HCT116 (cell line): ENCODE measurements around the gene SARM1. TPM values are rescaled to one million over a fixed set of nuclear protein-coding genes. Genes with fewer than 3 reads are reported as not detected.

Source experiments
- ATAC-seq: fragments of 200-7000 bp; cut with Tn5 transposase; 2 replicates; pipeline ENCODE4 v1.9.1; 2020; ENCODE audit warnings: mild to moderate bottlenecking, moderate library complexity
- BruUV-seq: library from RNA; stranded (reverse); fragments of 400-500 nt; replicated peaks from 2 replicates; lab custom pipeline; 2021; lab: Mats Ljungman, UMichigan
- CTCF ChIA-PET: fragments of 300-600 bp; sonication (Branson Sonifier 250); formaldehyde crosslinking; loops from one replicate; lab custom pipeline; 2021; ENCODE audit warnings: antibody characterized with exemption; lab: Charles Lee
- POLR2A ChIA-PET: fragments of 300-600, 350-600 bp; sonication (Branson Sonifier 250); formaldehyde crosslinking; loops from one replicate; lab custom pipeline; 2021; ENCODE audit warnings: antibody characterized with exemption; lab: Charles Lee
- RAD21 ChIA-PET, 2 experiments: fragments of 300-600 bp; sonication (Branson Sonifier 250); formaldehyde crosslinking; loops; one replicate each; lab custom pipeline; 2023; ENCODE audit warnings: low total read pairs in 2 of 2; ENCODE audit not compliant: uncharacterized antibody in 2 of 2, unreplicated experiment in 2 of 2, low non-redundant PET in 1 of 2; lab: Charles Lee
- DNase-seq: peaks from one replicate; pipeline ENCODE4 v3.0.0-alpha.2; 2010; ENCODE audit warnings: low read depth, low spot score
- H2AFZ ChIP-seq: fragments of 200-600 bp; shearing (Covaris generic), sonication (generic); 2 replicates; pipeline ENCODE4 v1.6.1; 2017; ENCODE audit warnings: low read depth, mixed run types, mixed read lengths, antibody characterized with exemption, low read length; ENCODE audit not compliant: poor library complexity, severe bottlenecking
- H3K27ac ChIP-seq: 2 replicates; pipeline ENCODE4 v1.5.1; 2012; ENCODE audit warnings: low read depth, low read length
- H3K27me3 ChIP-seq: fragments of 200-600 bp; sonication (generic); 2 replicates; pipeline ENCODE4 v1.6.1; 2016; ENCODE audit warnings: mixed run types, low read length, mixed read lengths; ENCODE audit not compliant: insufficient read depth
- H3K36me3 ChIP-seq, 2 experiments: fragments of 200-500 bp in 1 of 2; fragments of 200-600 bp in 1 of 2; sonication (Bioruptor generic) in 1 of 2; sonication (generic) in 1 of 2; 2 replicates each; pipeline versions ENCODE4 v1.5.1 to v1.6.1; 2014 to 2016; ENCODE audit warnings: low read length in 2 of 2, inconsistent platforms in 1 of 2, mixed read lengths in 1 of 2, mixed run types in 1 of 2; ENCODE audit not compliant: insufficient read depth in 2 of 2, control insufficient read depth in 1 of 2
- H3K4me1 ChIP-seq, 2 experiments: fragments of 200-600 bp in 1 of 2; sonication (generic) in 1 of 2; 2 replicates each; pipeline versions ENCODE4 v1.5.1 to v1.6.1; 2012 to 2017; ENCODE audit warnings: low read length in 2 of 2, inconsistent platforms in 1 of 2, mild to moderate bottlenecking in 1 of 2, mixed read lengths in 1 of 2, mixed run types in 1 of 2, moderate library complexity in 1 of 2; ENCODE audit not compliant: insufficient read depth in 2 of 2, control insufficient read depth in 1 of 2
- H3K4me2 ChIP-seq: fragments of 200-600 bp; sonication (generic); 2 replicates; pipeline ENCODE4 v1.6.1; 2017; ENCODE audit warnings: mixed run types, low read length, mixed read lengths
- H3K4me3 ChIP-seq, 2 experiments: fragments of 200-600 bp in 1 of 2; sonication (generic) in 1 of 2; replicated peaks in 1 of 2; 2 replicates each; pipeline ENCODE4 v1.5.1; 2011 to 2016; ENCODE audit warnings: low read length in 2 of 2, control low read depth in 1 of 2, low read depth in 1 of 2, mild to moderate bottlenecking in 1 of 2, mixed read lengths in 1 of 2, mixed run types in 1 of 2
- H3K79me2 ChIP-seq: fragments of 200-600 bp; sonication (generic); 2 replicates; pipeline ENCODE4 v1.6.1; 2017; ENCODE audit warnings: mild to moderate bottlenecking, mixed run types, low read length, moderate library complexity, mixed read lengths; ENCODE audit not compliant: insufficient read depth
- H3K9ac ChIP-seq: fragments of 200-600 bp; sonication (generic); 2 replicates; pipeline ENCODE4 v1.6.1; 2016; ENCODE audit warnings: low read length, mixed read lengths
- H3K9me2 ChIP-seq: fragments of 200-600 bp; sonication (generic), shearing (Covaris generic); 2 replicates; pipeline ENCODE4 v1.6.1; 2017; ENCODE audit warnings: mixed run types, mild to moderate bottlenecking, moderate library complexity; ENCODE audit not compliant: insufficient read depth
- H3K9me3 ChIP-seq, 2 experiments: fragments of 200-500 bp in 1 of 2; fragments of 200-600 bp in 1 of 2; sonication (Bioruptor generic) in 1 of 2; sonication (generic) in 1 of 2; 2 replicates each; pipeline ENCODE4 v1.6.1; 2014 to 2017; ENCODE audit warnings: low read length in 2 of 2, mixed read lengths in 2 of 2, inconsistent platforms in 1 of 2, low read depth in 1 of 2, mild to moderate bottlenecking in 1 of 2, mixed run types in 1 of 2, moderate library complexity in 1 of 2; ENCODE audit not compliant: control insufficient read depth in 1 of 2, insufficient read depth in 1 of 2
- H4K20me1 ChIP-seq: fragments of 200-600 bp; sonication (generic), shearing (Covaris generic); 2 replicates; pipeline ENCODE4 v1.6.1; 2017; ENCODE audit warnings: mixed run types, mild to moderate bottlenecking, moderate library complexity; ENCODE audit not compliant: insufficient read depth
- ATF3 ChIP-seq: IDR thresholded peaks from 2 replicates; pipeline ENCODE4 v1.6.1; 2012
- CBX3 ChIP-seq: IDR thresholded peaks from 2 replicates; pipeline ENCODE4 v1.6.1; 2012; ENCODE audit warnings: low read depth
- CEBPB ChIP-seq: IDR thresholded peaks from 2 replicates; pipeline ENCODE4 v1.6.1; 2012; ENCODE audit warnings: low read depth
- CTCF ChIP-seq, 3 experiments: fragments of 200-600 bp in 1 of 3; sonication (generic) in 1 of 3; IDR thresholded peaks in 2 of 3; conservative IDR thresholded peaks in 1 of 3; 2 replicates each; pipeline ENCODE4 v1.5.1; 2012 to 2017; ENCODE audit warnings: low read depth in 2 of 3, low read length in 2 of 3, antibody characterized with exemption in 1 of 3, borderline replicate concordance in 1 of 3, control low read depth in 1 of 3, mild to moderate bottlenecking in 1 of 3, mixed read lengths in 1 of 3, mixed run types in 1 of 3, moderate library complexity in 1 of 3; ENCODE audit not compliant: insufficient read depth in 1 of 3
- EGR1 ChIP-seq: IDR thresholded peaks from 2 replicates; pipeline ENCODE4 v1.6.1; 2012; ENCODE audit warnings: low read depth
- ELF1 ChIP-seq: IDR thresholded peaks from 2 replicates; pipeline ENCODE4 v1.6.1; 2012; ENCODE audit warnings: low read depth, borderline replicate concordance
- EZH2 ChIP-seq: fragments of 200-600 bp; sonication (generic); IDR thresholded peaks from 2 replicates; pipeline ENCODE4 v1.6.1; 2017; ENCODE audit warnings: antibody characterized with exemption, mixed run types
- FOSL1 ChIP-seq: IDR thresholded peaks from 2 replicates; pipeline ENCODE4 v1.6.1; 2012; ENCODE audit warnings: low read depth
- MAX ChIP-seq: IDR thresholded peaks from 2 replicates; pipeline ENCODE4 v1.6.1; 2012
- POLR2A ChIP-seq: IDR thresholded peaks from 2 replicates; pipeline ENCODE4 v1.7.0; 2011; ENCODE audit warnings: borderline replicate concordance; ENCODE audit not compliant: insufficient read depth, insufficient read length; ENCODE audit errors: extremely low read depth
- POLR2AphosphoS5 ChIP-seq: IDR thresholded peaks from 2 replicates; pipeline ENCODE4 v1.6.1; 2011; ENCODE audit warnings: mild to moderate bottlenecking, low read depth, low read length, moderate library complexity
- REST ChIP-seq: IDR thresholded peaks from 2 replicates; pipeline ENCODE4 v1.6.1; 2012; ENCODE audit warnings: low read depth
- SIN3A ChIP-seq: IDR thresholded peaks from 2 replicates; pipeline ENCODE4 v1.6.1; 2012; ENCODE audit warnings: low read depth
- SP1 ChIP-seq: IDR thresholded peaks from 2 replicates; pipeline ENCODE4 v1.6.1; 2012; ENCODE audit warnings: low read depth
- SRF ChIP-seq: IDR thresholded peaks from 2 replicates; pipeline ENCODE4 v1.6.1; 2012; ENCODE audit warnings: low read depth
- TCF7L2 ChIP-seq: IDR thresholded peaks from 2 replicates; pipeline ENCODE4 v1.7.0; 2011; ENCODE audit warnings: borderline replicate concordance, inconsistent platforms; ENCODE audit not compliant: insufficient read depth, insufficient read length; ENCODE audit errors: extremely low read depth
- ZBTB33 ChIP-seq: IDR thresholded peaks from 2 replicates; pipeline ENCODE4 v1.6.1; 2011; ENCODE audit warnings: mild to moderate bottlenecking, low read length, moderate library complexity; ENCODE audit not compliant: insufficient replicate concordance; ENCODE audit errors: extremely low read depth
- ZFX ChIP-seq: fragments of 450-650 bp; IDR thresholded peaks from 2 replicates; pipeline ENCODE4 v1.6.1; 2017
- ZNF274 ChIP-seq: fragments of 200-500 bp; sonication (Bioruptor generic); IDR thresholded peaks from 2 replicates; pipeline ENCODE4 v1.6.1; 2014; ENCODE audit warnings: mild to moderate bottlenecking, low read depth, low read length, inconsistent platforms
- intact Hi-C: fragments of 100-400 bp; cut with micrococcal nuclease; formaldehyde crosslinking; loops from 2 replicates; pipeline ENCODE4 v1.10.0; 2022
- total RNA-seq: library from RNA; stranded (reverse); gene quantifications from one replicate; pipeline ENCODE4 v1.2.1, GENCODE V29; 2021; ENCODE audit not compliant: unreplicated experiment

SARM1 gene
- total RNA-seq, 1 experiment from 2014 or later, result 1.3 TPM

GRCh38 chr17:28370744-28371103 lies 770 bp upstream of the SARM1 start:
- TF ChIP-seq FOSL1 (no peak), SP1 (no peak), CEBPB (no peak), ELF1 (no peak), POLR2AphosphoS5 (no peak), TCF7L2 (no peak), SIN3A (no peak), EGR1 (no peak), REST (no peak), POLR2A (no peak), SRF (no peak), ZNF274 (no peak), EZH2 (no peak), ATF3 (no peak), CBX3 (no peak), ZFX (no peak), CTCF (IDR thresholded peaks at IDR 0.05 in 2 of 3, conservative IDR thresholded peaks at IDR 0.05 in 1 of 3; ENCODE audit: borderline replicate concordance in 1 of 3, insufficient read depth in 1 of 3, low read depth in 2 of 3, low read length in 2 of 3) (no peak), ZBTB33 (no peak), MAX (no peak)
- RAD21 ChIA-PET, result no interaction called here

More at GRCh38 chr17:28370744-28371103, 770 bp upstream of the SARM1 start:
- Histone ChIP-seq H3K27ac (no peak overlapping the region), H3K79me2 (no peaks in the 10 kb centered on the region), H3K9ac (no peak overlapping the region), H2AFZ (no peak overlapping the region), H3K4me3 (no peak overlapping the region), H3K9me3 (no peaks in the 10 kb centered on the region), H3K4me2 (peak overlapping the region; percentile 77; the same call in 1 of the 2 replicates), H3K36me3 (no peaks in the 10 kb centered on the region), H3K27me3 (no peaks in the 10 kb centered on the region), H3K9me2 (no peaks in the 10 kb centered on the region), H3K4me1 (peaks cover 11 to 20% of the 10 kb centered on the region in 2 experiments; a peak in 3 of 4 replicates), H4K20me1 (no peaks in the 10 kb centered on the region)
- CTCF ChIA-PET, result no interaction called here
- no TSS peak for BruUV-seq
- POLR2A ChIA-PET, result interaction anchor here (1.2 kb wide), 1 partner anchor 13 kb away, joined by 6 read pairs; the partner anchor contains the start of gene POLDIP2
- DNase-seq (no peak), ATAC-seq (no peak)
- intact Hi-C loops, result loop anchor here (10.0 kb wide), 2 partner anchors 56 to 74 kb away; partner anchors contain the start of gene TMEM97
